CD4-positive, alpha-beta T cell (primary cell): ENCODE data around the gene RAB11FIP3. TPM values are rescaled to one million over a fixed set of nuclear protein-coding genes. Genes with fewer than 3 reads are reported as not detected.

Source experiments
- ATAC-seq: fragments of 200-7000 bp; cut with Tn5 transposase; one replicate; pipeline ENCODE4 v1.10.0; 2022; ENCODE audit warnings: mild to moderate bottlenecking; ENCODE audit not compliant: poor library complexity
- CTCF ChIA-PET: fragments of 350-600 bp; sonication (Branson Sonifier 250); formaldehyde crosslinking; loops from one replicate; lab custom pipeline; 2021; ENCODE audit warnings: antibody characterized with exemption, inconsistent platforms; lab: Charles Lee
- POLR2A ChIA-PET: fragments of 350-600 bp; sonication (Branson Sonifier 250); formaldehyde crosslinking; loops from one replicate; lab custom pipeline; 2021; ENCODE audit warnings: antibody characterized with exemption, inconsistent platforms; lab: Charles Lee
- DNase-seq, 14 experiments: peaks; one replicate each; pipeline ENCODE4 v3.0.0-alpha.2; 2013 to 2020; ENCODE audit warnings: mixed read lengths in 2 of 14
- H3K27ac ChIP-seq, 2 donors: one replicate each; pipeline versions ENCODE4 v1.5.1 to v1.7.0; 2013; ENCODE audit warnings: low read length in 2 of 2, low read depth in 1 of 2, mild to moderate bottlenecking in 1 of 2
- H3K27me3 ChIP-seq, 2 experiments: 1 replicate in 1 of 2; 2 replicates in 1 of 2; pipeline versions ENCODE4 v1.6.1 to v1.7.0; 2013; ENCODE audit warnings: low read length in 2 of 2, control low read depth in 1 of 2, mild to moderate bottlenecking in 1 of 2, moderate library complexity in 1 of 2; ENCODE audit not compliant: insufficient read depth in 2 of 2, control insufficient read depth in 1 of 2
- H3K36me3 ChIP-seq: one replicate; pipeline ENCODE4 v1.6.1; 2013; ENCODE audit warnings: low read length, control low read depth; ENCODE audit not compliant: insufficient read depth
- H3K4me1 ChIP-seq: one replicate; pipeline ENCODE4 v1.6.1; 2013; ENCODE audit warnings: low read length, control low read depth; ENCODE audit not compliant: insufficient read depth
- H3K4me3 ChIP-seq: one replicate; pipeline ENCODE4 v1.5.1; 2013; ENCODE audit warnings: mild to moderate bottlenecking, low read length, moderate library complexity
- H3K9me3 ChIP-seq, 2 experiments: 1 replicate in 1 of 2; 2 replicates in 1 of 2; pipeline versions ENCODE4 v1.6.1 to v1.7.0; 2013; ENCODE audit warnings: low read length in 2 of 2, mild to moderate bottlenecking in 2 of 2, control low read depth in 1 of 2, moderate library complexity in 1 of 2; ENCODE audit not compliant: control insufficient read depth in 1 of 2, insufficient read depth in 1 of 2
- H3K27ac Mint-ChIP-seq: one replicate; pipeline ENCODE4 v1.8.0; 2020; ENCODE audit warnings: mixed read lengths
- H3K27me3 Mint-ChIP-seq: one replicate; pipeline ENCODE4 v1.8.0; 2021; ENCODE audit warnings: mixed read lengths
- H3K36me3 Mint-ChIP-seq: one replicate; pipeline ENCODE4 v1.8.0; 2021; ENCODE audit warnings: low read depth, mixed read lengths
- H3K4me1 Mint-ChIP-seq: one replicate; pipeline ENCODE4 v1.8.0; 2021; ENCODE audit warnings: low read depth, mixed read lengths
- H3K4me3 Mint-ChIP-seq: one replicate; pipeline ENCODE4 v1.8.0; 2020; ENCODE audit warnings: mild to moderate bottlenecking, mixed read lengths
- H3K9me3 Mint-ChIP-seq: one replicate; pipeline ENCODE4 v1.8.0; 2020; ENCODE audit warnings: mixed read lengths
- CTCF ChIP-seq: fragments of 200-600 bp; IDR thresholded peaks from one replicate; pipeline ENCODE4 v1.8.0; 2022; ENCODE audit warnings: antibody characterized with exemption, mild to moderate bottlenecking
- intact Hi-C, 2 experiments: fragments of 100-400 bp; cut with DNase I in 1 of 2; cut with micrococcal nuclease in 1 of 2; formaldehyde crosslinking; loops; one replicate each; pipeline versions ENCODE4 v1.15.1 to v1.9.0; 2023 to 2025; cut with DNase I, micrococcal nuclease
- total RNA-seq, 174 experiments: library from RNA in 2 of 174; stranded (reverse) in 2 of 174; gene quantifications; one replicate each; pipeline ENCODE4 v1.2.3 and lab custom pipeline; 2021 to 2026

RAB11FIP3 gene
- total RNA-seq, 2 experiments from 2014 or later, result 28.4 to 29.0 TPM

GRCh38 chr16:483341-484075 lies 58.1 kb downstream of the RAB11FIP3 start:
- H3K9me3 Mint-ChIP-seq, result no peaks in the 10 kb centered on the region
- DNase-seq (no peak), ATAC-seq (no peak)
- Histone ChIP-seq H3K9me3 (no peaks in the 10 kb centered on the region), H3K4me1 (no peaks in the 10 kb centered on the region), H3K27me3 (no peaks in the 10 kb centered on the region), H3K27ac (no peak overlapping the region), H3K4me3 (no peak overlapping the region), H3K36me3 (peaks cover 15% of the 10 kb centered on the region)
- no peak overlapping the region for H3K4me3 Mint-ChIP-seq
- ChIA-PET CTCF (no interaction called here), POLR2A (no interaction called here)
- H3K27me3 Mint-ChIP-seq, result no peaks in the 10 kb centered on the region
- no peak overlapping the region for H3K27ac Mint-ChIP-seq
- intact Hi-C loops, result no loop called here
- H3K36me3 Mint-ChIP-seq, result peaks cover 9% of the 10 kb centered on the region
- no peaks in the 10 kb centered on the region for H3K4me1 Mint-ChIP-seq
- TF ChIP-seq CTCF, result no peak

GRCh38 chr16:489606-490005 lies 64.2 kb downstream of the RAB11FIP3 start:
- intact Hi-C loops, result no loop called here
- Mint-ChIP-seq H3K27ac (no peak overlapping the region), H3K4me3 (no peak overlapping the region), H3K36me3 (peaks cover 19% of the 10 kb centered on the region), H3K27me3 (no peaks in the 10 kb centered on the region), H3K4me1 (no peaks in the 10 kb centered on the region), H3K9me3 (no peaks in the 10 kb centered on the region)
- CTCF ChIA-PET, result no interaction called here
- DNase-seq (no peak), ATAC-seq (no peak)
- POLR2A ChIA-PET, result no interaction called here
- Histone ChIP-seq H3K27me3 (no peaks in the 10 kb centered on the region), H3K27ac (no peak overlapping the region), H3K4me3 (no peak overlapping the region), H3K9me3 (no peaks in the 10 kb centered on the region), H3K4me1 (no peaks in the 10 kb centered on the region), H3K36me3 (peaks cover 32% of the 10 kb centered on the region)
- TF ChIP-seq CTCF, result no peak

GRCh38 chr16:490768-491167 lies 65.3 kb downstream of the RAB11FIP3 start:
- Mint-ChIP-seq H3K9me3 (no peaks in the 10 kb centered on the region), H3K4me1 (no peaks in the 10 kb centered on the region), H3K27ac (no peak overlapping the region), H3K36me3 (peaks cover 19% of the 10 kb centered on the region), H3K4me3 (no peak overlapping the region), H3K27me3 (no peaks in the 10 kb centered on the region)
- Histone ChIP-seq H3K4me3 (no peak overlapping the region), H3K9me3 (no peaks in the 10 kb centered on the region), H3K4me1 (no peaks in the 10 kb centered on the region), H3K27me3 (no peaks in the 10 kb centered on the region), H3K27ac (no peak overlapping the region), H3K36me3 (peaks cover 32% of the 10 kb centered on the region)
- no peak for TF ChIP-seq CTCF
- intact Hi-C loops, result no loop called here
- CTCF ChIA-PET, result no interaction called here
- no peak for DNase-seq
- POLR2A ChIA-PET, result no interaction called here
- no peak for ATAC-seq
